Activated CD4-positive, alpha-beta T cell treated with anti-CD3 and anti-CD28 coated beads, Interleukin-2, amount 50 U/mL, for 4 hours (primary cell): ENCODE results near the gene FADS3.

ENCODE experiments used
- DNase-seq, 2 experiments: peaks; one replicate each; pipeline ENCODE4 v3.0.0-alpha.2; 2020

Gene FADS3

DNA sequence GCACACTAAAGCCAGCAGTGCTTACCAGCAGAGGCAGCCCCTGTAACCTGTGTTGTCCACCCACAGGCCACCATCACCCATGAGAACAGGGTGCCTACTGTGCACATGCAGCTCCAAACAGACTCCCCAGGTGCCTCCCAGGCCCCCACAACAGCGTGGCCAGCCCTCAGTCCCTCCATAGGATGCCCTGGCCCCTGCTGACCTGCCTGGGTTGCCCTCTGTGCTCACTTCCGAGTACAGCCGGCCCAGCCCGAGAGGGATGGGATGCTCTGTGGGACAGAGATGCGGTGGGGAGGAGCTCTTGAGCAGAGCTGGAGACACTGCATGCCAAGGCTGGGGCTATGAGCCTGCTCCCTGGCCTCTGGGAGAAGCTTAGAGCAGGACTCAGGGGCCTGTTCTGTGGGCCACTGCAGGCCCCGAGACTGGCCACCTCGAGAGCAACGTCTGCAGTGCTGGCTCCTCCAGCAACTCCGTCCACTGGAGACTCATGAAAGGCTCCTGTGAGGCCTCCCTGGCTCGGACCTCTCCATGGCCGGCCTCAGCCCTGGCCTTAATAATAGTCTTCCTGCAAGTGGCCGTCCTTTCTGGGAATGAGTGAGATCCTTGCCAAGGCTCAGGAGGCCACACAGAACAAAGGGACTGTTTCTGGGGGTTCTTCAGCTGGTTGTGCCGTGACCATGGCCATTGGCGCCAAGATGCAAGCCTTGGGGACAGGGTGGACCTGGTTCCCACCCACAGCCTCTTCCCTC lies 36.2 kb downstream of the FADS3 start:
- no peak for DNase-seq

DNA sequence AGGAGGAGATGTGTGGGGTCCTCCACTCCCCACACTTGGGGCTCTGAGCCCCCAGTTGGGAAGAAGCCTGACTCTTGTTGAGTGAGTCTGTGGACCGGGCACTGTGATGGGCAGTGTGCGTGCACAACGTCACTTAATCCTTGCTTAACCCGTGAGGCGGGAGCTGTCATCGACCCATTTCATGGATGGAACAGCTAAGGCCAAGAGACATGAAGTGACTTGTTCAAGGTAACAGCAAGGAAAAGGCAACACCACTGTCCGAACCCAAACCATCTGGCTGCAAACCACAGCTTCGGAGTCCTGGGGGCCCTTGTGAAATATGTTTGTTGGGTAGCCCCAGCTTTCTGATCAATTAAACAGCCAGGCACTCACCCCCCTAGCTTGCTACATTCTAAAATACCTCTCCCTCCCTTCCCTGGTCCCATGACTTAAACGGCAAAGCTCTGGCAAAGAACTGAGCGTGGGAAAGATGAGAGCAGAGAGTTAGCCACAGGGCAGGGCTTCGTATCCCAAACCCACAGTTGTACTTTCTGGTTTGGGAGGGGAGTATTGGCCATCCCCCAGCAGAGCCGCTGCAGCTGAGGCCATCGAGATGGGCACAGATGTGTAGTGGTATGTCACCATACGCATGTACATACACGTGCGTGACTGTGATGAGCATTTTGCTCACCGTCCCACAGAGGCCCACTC lies 37.0 kb downstream of the FADS3 start:
- DNase-seq, result no peak

GRCh38 chr11:61853698-61854169 lies 37.6 kb downstream of the FADS3 start:
- DNase-seq, result no peak

GRCh38 chr11:61851900-61852295 lies 39.4 kb downstream of the FADS3 start:
- no peak for DNase-seq

DNA sequence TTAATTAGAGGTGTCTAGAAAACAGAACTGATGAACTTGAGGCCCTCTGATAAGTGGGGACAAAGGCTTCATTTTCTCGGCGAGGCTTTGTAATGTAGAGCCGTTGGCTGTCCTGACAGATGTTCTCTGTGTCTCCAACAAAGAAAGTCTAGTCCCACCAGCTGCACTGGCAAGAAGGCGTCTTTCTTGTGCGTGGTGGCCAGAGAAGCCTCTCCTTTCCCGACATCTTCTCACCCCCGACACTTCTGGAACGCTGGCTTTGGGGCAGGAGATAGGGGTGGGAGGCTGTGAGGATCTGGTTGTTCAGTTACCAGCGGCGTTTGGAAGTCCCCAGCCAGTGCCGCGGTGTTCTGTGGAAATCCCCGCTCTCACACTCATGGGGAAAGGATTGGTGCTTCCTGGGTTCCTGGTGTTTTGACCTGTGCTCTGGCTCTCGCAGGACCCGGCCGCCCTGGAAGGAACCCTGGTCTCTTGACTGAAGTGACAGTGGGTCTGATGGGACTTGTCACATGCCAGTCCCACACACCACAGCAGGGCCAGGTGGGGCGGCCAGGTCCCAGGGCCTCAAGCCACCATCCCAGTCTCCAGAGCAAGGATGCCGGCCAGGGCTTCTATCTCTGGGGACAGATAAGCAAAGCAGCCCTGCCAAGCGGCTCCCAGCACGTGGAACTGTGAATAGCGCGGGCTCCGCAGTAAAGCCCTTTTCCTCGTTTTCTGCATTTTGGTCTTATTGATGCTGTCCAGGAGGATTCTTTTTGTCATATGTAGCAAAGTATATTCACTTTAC lies 40.0 kb downstream of the FADS3 start:
- DNase-seq, result no peak

DNA sequence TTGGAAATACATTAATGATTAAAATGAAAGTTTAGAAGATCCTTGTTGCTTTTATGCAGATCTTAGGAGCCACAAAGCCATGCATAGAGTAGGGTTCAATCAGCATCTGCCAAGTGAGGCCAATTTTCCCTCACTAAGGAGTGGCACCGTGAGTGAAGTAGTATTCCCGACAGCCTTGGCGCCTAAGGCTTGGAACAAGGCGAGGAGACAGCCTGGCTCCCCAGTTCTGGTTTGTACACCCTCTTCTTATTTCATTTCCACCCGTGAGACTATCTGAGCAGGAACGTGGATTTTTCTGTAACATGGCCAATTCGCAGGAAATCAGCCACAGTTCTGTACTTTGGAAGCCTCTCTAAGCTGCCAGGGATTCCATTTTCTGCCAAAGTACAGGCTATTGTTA lies 40.7 kb downstream of the FADS3 start:
- DNase-seq, result no peak

DNA sequence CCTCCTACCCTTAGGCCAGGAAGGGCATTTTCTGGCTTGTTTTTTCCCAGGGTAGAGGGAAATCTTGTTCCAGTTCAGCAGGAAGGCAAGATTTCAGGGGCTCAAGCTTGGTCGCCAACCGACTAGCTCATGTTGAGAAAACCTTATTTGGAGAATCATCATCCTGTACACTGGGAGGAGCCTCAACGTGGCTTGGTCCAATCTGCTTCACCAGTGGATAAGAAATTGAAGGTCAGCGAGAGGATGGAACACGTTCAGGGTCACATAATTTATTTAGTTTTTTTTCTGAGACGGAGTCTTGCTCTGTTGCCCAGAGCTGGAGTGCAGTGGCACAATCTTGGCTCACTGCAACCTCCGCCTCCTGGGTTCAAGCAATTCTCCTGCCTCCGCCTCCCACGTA lies 42.7 kb downstream of the FADS3 start:
- DNase-seq, result no peak

DNA sequence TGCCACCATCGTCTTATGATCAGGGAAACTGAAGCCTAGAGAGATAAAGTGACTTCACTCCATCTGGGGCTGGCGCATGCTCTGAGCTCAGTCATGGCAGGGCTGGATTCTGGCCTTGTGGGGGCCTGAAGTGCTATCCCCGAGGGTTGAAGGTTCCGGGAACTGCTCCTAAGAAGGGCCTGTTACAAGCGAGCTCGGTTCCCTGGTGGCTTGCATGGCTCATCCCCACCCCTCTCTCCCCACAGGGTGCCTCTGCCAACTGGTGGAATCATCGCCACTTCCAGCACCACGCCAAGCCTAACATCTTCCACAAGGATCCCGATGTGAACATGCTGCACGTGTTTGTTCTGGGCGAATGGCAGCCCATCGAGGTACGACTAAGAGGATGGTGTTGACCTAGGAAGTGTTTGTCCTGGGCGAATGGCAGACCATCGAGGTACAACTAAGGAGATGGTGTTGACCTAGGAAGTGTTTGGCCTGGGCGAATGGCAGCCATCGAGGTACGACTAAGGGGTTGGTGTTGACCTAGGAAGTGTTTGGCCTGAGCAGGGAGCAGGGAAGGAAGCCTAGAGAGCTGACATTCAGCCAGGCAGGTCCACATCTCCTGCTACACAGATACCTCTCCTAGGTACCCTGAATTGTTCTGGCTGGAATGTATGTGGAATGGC lies 43.3 kb downstream of the FADS3 start:
- no peak for DNase-seq

- no peak for DNase-seq
Measured at GRCh38 chr11:61846362-61847020, 44.9 kb downstream of the FADS3 start.

DNA sequence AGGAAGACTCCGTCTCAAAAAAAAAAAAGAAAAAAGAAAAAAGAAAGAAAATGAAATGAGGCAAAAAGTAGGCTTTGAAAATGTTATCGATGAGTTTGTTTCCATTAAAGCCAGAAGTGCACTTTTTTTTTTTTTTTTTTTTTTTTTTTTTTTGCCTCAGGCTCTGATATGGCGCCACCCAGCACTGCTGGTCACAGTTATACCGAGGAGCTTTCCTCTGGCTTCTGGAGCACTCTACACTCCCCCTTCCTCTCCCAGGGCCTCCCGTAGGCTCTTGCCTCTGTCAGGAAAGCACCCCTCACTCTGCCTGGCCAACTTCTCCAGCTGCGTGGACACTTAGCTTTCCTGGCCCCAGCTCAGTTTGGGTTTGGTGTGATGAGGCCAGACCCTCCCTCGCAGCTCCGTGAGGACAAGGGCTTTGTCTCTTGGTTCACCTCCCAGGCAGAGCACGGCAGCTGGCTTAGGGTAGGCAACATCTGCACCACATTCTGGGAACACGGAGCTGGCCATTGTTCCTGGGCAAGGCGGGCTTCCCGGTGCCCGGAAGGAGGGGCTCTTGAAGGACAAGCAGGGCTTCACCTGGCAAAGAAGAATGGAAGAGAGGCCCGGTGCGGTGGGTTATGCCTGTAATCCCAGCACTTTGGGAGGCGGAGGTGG lies 46.3 kb downstream of the FADS3 start:
- DNase-seq, result no peak

DNA sequence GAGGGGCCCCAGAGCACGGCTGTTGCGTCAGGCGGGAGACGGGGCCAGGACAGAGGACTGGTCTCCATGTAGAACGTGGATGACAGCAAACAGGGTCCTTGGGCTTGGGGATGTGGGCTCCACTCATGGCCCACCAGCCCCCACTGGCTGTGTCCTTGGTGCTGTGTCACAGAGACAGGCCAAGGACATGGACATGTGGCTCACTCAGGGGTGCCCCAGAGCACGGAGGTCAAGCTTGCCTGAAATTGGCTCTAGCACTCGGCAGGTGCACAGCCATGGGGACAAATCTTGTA lies 48.9 kb downstream of the FADS3 start:
- DNase-seq, result no peak

DNA sequence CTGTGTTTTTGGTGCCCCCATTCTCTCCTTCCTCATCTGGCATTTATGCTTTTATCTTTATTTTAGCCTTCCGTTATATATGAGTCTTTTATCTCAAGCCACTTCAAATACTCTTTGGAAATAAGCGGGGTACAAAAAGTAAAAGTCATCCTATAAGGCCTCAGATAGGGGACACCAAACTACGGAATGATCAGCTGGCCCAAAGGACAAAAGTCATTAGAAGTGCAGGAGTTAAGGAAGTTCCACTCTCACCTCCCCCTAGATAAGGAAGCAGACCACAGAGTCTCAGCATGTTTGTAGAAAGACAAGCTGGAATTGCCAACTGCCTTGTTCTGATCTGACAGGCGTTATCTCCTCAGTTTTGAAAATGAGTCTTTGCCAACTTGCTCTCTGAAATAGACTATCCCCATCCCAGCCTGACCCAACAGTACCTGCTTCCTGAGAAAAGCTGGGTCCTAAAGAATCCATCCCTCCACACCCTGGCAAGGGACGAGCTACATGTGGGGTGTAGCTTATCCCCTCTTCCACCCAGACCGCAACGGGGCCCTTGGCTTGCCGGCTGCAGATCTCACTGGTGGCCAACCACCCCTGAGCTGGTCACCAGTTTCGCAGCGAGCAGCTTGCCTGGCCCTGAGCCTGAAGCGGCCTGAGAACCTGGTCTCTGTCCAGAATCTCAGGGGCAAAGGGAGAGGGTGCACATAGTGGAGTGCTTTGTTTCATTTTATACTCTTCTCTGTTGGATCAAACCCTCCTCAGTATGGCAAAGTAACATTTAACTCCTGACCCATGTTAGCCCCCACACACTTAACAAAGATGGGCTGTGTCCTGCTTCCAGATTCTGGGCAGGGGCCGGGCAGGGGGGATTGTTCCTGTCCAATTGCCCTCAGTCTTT lies 49.5 kb downstream of the FADS3 start:
- DNase-seq, result no peak

- no peak for DNase-seq
Measured at GRCh38 chr11:61840371-61840770, 51.0 kb downstream of the FADS3 start.

- DNase-seq, result no peak
Measured at GRCh38 chr11:61839742-61840141, 51.6 kb downstream of the FADS3 start.

- DNase-seq, result no peak
Measured at GRCh38 chr11:61838921-61839320, 52.4 kb downstream of the FADS3 start.

- no peak for DNase-seq
Measured at GRCh38 chr11:61838501-61838900, 52.8 kb downstream of the FADS3 start.

- DNase-seq, result no peak
Measured at GRCh38 chr11:61837411-61838005, 53.8 kb downstream of the FADS3 start.

- no peak for DNase-seq
Measured at GRCh38 chr11:61836193-61836592, 55.2 kb downstream of the FADS3 start.

GRCh38 chr11:61834278-61835048 lies 56.9 kb downstream of the FADS3 start:
- DNase-seq, result no peak

- no peak for DNase-seq
Measured at GRCh38 chr11:61833926-61834277, 57.4 kb downstream of the FADS3 start.
